H1 (cell line): ENCODE measurements around the gene COMMD8. TPM values are rescaled to one million over a fixed set of nuclear protein-coding genes. Genes with fewer than 3 reads are reported as not detected.

ENCODE experiments used
- ATF2 ChIP-seq: IDR thresholded peaks from 2 replicates; pipeline ENCODE4 v1.6.1; 2012; ENCODE audit warnings: low read length, inconsistent platforms
- BACH1 ChIP-seq: IDR thresholded peaks from 2 replicates; pipeline ENCODE4 v1.6.1; 2012; ENCODE audit warnings: low read length, improper control_type of control experiment
- CBX8 ChIP-seq: fragments of 300-800, 300-1000 bp; sonication (generic); IDR thresholded peaks from 2 replicates; pipeline ENCODE4 v1.7.1; 2016; ENCODE audit warnings: low read depth, low read length, borderline replicate concordance
- CHD1 ChIP-seq: IDR thresholded peaks from 2 replicates; pipeline ENCODE4 v1.6.1; 2012; ENCODE audit warnings: low read depth, low read length, improper control_type of control experiment
- CHD2 ChIP-seq: IDR thresholded peaks from 2 replicates; pipeline ENCODE4 v1.6.1; 2012; ENCODE audit warnings: low read length, improper control_type of control experiment
- CTBP2 ChIP-seq: IDR thresholded peaks from 2 replicates; pipeline ENCODE4 v1.7.0; 2011; ENCODE audit warnings: borderline replicate concordance, mild to moderate bottlenecking, moderate library complexity, mixed read lengths, low read length; ENCODE audit not compliant: insufficient read depth, insufficient read length
- EZH2 ChIP-seq: fragments of 200-600 bp; sonication (generic); IDR thresholded peaks from 2 replicates; pipeline ENCODE4 v1.7.1; 2012; ENCODE audit warnings: low read depth, mild to moderate bottlenecking, moderate library complexity, low read length, inconsistent platforms; ENCODE audit not compliant: severe bottlenecking
- HDAC2 ChIP-seq, 2 experiments: fragments of 300-600 bp in 1 of 2; sonication (generic) in 1 of 2; IDR thresholded peaks; 2 replicates each; pipeline ENCODE4 v1.6.1; 2011 to 2012; ENCODE audit warnings: low read depth in 2 of 2, low read length in 2 of 2, mild to moderate bottlenecking in 2 of 2, moderate library complexity in 2 of 2, borderline replicate concordance in 1 of 2, inconsistent platforms in 1 of 2
- KDM1A ChIP-seq: fragments of 200-600, 300-600 bp; sonication (generic); IDR thresholded peaks from 2 replicates; pipeline ENCODE4 v1.7.1; 2016; ENCODE audit warnings: mild to moderate bottlenecking, low read length, borderline replicate concordance
- MAFK ChIP-seq: IDR thresholded peaks from 2 replicates; pipeline ENCODE4 v1.6.1; 2012; ENCODE audit warnings: low read depth, mild to moderate bottlenecking, improper control_type of control experiment, low read length
- NANOG ChIP-seq: IDR thresholded peaks from 2 replicates; pipeline ENCODE4 v1.6.1; 2011; ENCODE audit warnings: low read length, low read depth, mild to moderate bottlenecking, inconsistent platforms; ENCODE audit not compliant: insufficient read depth, poor library complexity, severe bottlenecking
- NRF1 ChIP-seq: IDR thresholded peaks from 2 replicates; pipeline ENCODE4 v1.6.1; 2011; ENCODE audit warnings: mild to moderate bottlenecking, low read depth, low read length, improper control_type of control experiment
- POLR2A ChIP-seq, 2 experiments: IDR thresholded peaks; 1 replicate in 1 of 2; 2 replicates in 1 of 2; pipeline ENCODE4 v1.6.1; 2011; ENCODE audit warnings: low read depth in 2 of 2, low read length in 2 of 2, mild to moderate bottlenecking in 2 of 2; ENCODE audit errors: control extremely low read depth in 1 of 2
- POU5F1 ChIP-seq: IDR thresholded peaks from 2 replicates; pipeline ENCODE4 v1.6.1; 2011; ENCODE audit warnings: low read depth, mild to moderate bottlenecking, low read length, moderate library complexity
- RBBP5 ChIP-seq: IDR thresholded peaks from 2 replicates; pipeline ENCODE4 v1.7.1; 2012; ENCODE audit warnings: low read depth, mild to moderate bottlenecking, inconsistent platforms, low read length, moderate library complexity, borderline replicate concordance
- RNF2 ChIP-seq: fragments of 200-900, 300-1000 bp; sonication (generic); IDR thresholded peaks from 2 replicates; pipeline ENCODE4 v1.7.1; 2016; ENCODE audit warnings: borderline replicate concordance, low read depth, mild to moderate bottlenecking, antibody characterized with exemption, low read length; ENCODE audit not compliant: poor library complexity, severe bottlenecking; ENCODE audit errors: missing control alignments
- SP1 ChIP-seq: IDR thresholded peaks from 2 replicates; pipeline ENCODE4 v1.6.1; 2011; ENCODE audit warnings: low read depth, low read length
- SRF ChIP-seq: IDR thresholded peaks from 2 replicates; pipeline ENCODE4 v1.6.1; 2011; ENCODE audit warnings: mild to moderate bottlenecking, low read depth, low read length, moderate library complexity
- SUZ12 ChIP-seq: fragments of 200-600 bp; sonication (generic); IDR thresholded peaks from 2 replicates; pipeline ENCODE4 v1.6.1; 2012; ENCODE audit warnings: mild to moderate bottlenecking, inconsistent platforms, low read length, moderate library complexity, mixed read lengths
- TCF12 ChIP-seq: IDR thresholded peaks from 2 replicates; pipeline ENCODE4 v1.6.1; 2011; ENCODE audit warnings: low read depth, mild to moderate bottlenecking, low read length
- YY1 ChIP-seq: IDR thresholded peaks from 2 replicates; pipeline ENCODE4 v1.6.1; 2011; ENCODE audit warnings: low read depth, mild to moderate bottlenecking, low read length
- polyA plus RNA-seq, 7 experiments: library from polyadenylated mRNA; depleted of rRNA in 3 of 7; stranded (reverse) in 5 of 7; unstranded in 2 of 7; fragments of >200 nt in 5 of 7; fragments of 200-250 nt in 2 of 7; gene quantifications; 1 replicate in 5 of 7; 2 replicates in 1 of 7; 4 replicates in 1 of 7; pipeline versions ENCODE4 v1.2.1 to v1.2.3, GENCODE V29; 2011 to 2013; ENCODE audit warnings: missing spikeins in 2 of 7, mixed read lengths in 2 of 7
- total RNA-seq: library from RNA; stranded (reverse); fragmentation: NEBNext Ultra II Directional; extraction: Animal tissue kit (Norgen Biotek cat#: 25700); gene quantifications from 2 replicates; pipeline ENCODE4 v1.2.1, GENCODE V29; 2021
- TF ChIP-seq, protein P1 (sequence below): IDR thresholded peaks from 2 replicates; pipeline ENCODE4 v1.6.1; 2012; ENCODE audit warnings: inconsistent platforms

The COMMD8 gene
- total and polyA plus RNA-seq, 2 of the 8 experiments (the other 6 are each of a cell fraction or from before 2014, with no cell fraction given): 1.6 to 7.2 TPM

- TF ChIP-seq TCF12 (0 out of 2 replicates have a peak, but pooled peaks have one; percentile 17), POU5F1 (no peak), SRF (no peak), MAFK (no peak), POLR2A (IDR thresholded peaks at IDR 0.05; ENCODE audit: control extremely low read depth in 1 of 2, low read depth in 2 of 2, low read length in 2 of 2) (peak; percentile 62 to 89), BACH1 (no peak), ATF2 (no peak), CTBP2 (no peak), SUZ12 (no peak), RNF2 (no peak), NRF1 (no peak), RBBP5 (peak; percentile 94), NANOG (peak; percentile 59), CHD1 (no peak), YY1 (no peak), CBX8 (no peak), CHD2 (no peak; the same call in 1 of the 2 replicates), SP1 (peak; percentile 69; the same call in 1 of the 2 replicates), EZH2 (no peak), HDAC2 (IDR thresholded peaks at IDR 0.05; ENCODE audit: borderline replicate concordance in 1 of 2, low read depth in 2 of 2, low read length in 2 of 2) (0 out of 4 replicates have a peak, but pooled peaks of 1 of the 2 experiments have one; percentile 48), KDM1A (no peak)
- TF ChIP-seq, protein P1, sequence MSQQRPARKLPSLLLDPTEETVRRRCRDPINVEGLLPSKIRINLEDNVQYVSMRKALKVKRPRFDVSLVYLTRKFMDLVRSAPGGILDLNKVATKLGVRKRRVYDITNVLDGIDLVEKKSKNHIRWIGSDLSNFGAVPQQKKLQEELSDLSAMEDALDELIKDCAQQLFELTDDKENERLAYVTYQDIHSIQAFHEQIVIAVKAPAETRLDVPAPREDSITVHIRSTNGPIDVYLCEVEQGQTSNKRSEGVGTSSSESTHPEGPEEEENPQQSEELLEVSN: 0 out of 2 replicates have a peak, but pooled peaks have one; percentile 14
These were observed 21.7 kb upstream of the COMMD8 start, which contains the start of gene ATP10D (continued) for GRCh38 chr4:47485047-47485692.
